HG02884 (cell line): Measurements from ENCODE around the gene CD300H.
"Not testable (repeated sequence)": the region's sequence is repeated elsewhere in the genome, so short reads cannot be mapped to it uniquely, and the experiment has no call there.

ENCODE experiments used
- ATAC-seq: cut with Tn5 transposase; IDR thresholded peaks from one replicate; pipeline ENCODE4 v1.9.1; 2021; ENCODE audit warnings: mild to moderate bottlenecking, moderate library complexity; ENCODE audit not compliant: unreplicated experiment

The CD300H gene

DNA sequence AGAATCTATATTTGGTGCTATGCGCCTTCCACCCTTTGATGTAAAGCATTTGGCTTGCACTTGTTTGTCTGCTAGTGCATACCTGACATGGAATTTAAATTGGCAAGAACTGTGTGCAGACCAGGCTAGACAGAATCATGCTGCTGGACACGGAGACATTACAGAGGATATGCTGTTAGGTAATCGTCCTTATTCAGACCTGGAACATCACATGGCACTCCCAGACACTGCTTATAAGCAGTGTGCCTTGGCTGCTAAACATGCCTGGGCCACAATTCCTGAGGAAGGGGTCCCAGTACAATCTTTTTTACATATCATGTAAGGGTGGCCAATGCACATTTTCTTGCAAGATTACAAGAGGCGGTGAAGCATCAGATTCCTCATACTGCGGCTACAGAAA lies 18.4 kb upstream of the CD300H start:
- ATAC-seq: no peak

DNA sequence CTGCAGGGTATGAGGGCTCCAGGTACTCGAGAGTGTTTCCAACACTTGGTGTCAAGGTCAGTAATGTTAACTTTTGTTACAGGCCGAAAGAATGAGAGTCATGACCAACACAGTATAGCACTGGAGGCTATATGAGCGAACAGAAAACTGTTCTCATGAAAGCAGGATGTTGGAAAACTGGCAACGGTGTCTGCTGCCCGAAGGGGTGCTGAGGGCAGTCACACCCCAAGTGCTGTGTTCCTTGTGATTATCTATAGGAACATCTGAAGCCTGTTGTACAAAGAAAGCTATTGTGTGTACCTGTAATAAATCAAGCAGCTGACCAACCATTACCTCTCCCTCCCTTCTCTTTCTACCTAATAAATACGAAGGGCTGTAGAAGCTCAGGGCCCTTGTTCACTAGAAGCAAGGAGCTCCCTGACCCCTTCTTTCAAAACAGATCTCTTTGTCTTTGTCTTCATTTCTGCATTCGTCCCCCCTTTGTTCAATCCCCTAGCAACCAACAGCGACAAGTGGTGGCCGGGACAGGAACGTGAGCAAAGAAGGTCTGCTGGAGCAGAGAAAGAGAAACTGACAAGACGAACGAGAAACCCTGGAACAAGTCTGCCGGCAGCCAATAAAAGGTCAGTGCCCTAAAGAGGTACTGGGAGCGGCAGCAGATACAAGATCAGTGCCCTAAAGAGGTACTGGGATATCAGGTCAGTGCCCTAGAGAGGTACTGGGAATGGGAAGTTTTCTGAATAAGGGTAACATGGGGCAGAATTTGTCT lies 17.2 kb upstream of the CD300H start:
- no peak for ATAC-seq

DNA sequence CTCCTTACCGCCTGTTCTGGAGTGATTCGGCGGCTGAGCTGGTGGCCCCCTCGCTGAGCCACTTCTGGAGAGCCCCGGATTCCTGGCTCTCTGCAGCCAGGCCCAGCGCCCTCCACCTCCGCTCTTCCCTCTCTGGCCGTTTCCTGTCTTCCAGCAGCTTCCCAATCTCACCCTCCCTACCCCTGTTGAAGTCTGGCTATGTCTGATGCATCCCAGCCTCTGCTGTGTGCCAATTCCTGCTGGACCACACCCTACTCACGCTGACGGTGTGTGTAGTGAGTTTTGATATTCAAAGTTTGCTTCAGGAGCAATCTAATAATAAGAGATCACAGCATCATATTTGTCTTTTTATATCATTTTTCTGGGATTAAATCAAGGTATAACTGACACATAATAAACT lies 15.3 kb upstream of the CD300H start:
- no peak for ATAC-seq

DNA sequence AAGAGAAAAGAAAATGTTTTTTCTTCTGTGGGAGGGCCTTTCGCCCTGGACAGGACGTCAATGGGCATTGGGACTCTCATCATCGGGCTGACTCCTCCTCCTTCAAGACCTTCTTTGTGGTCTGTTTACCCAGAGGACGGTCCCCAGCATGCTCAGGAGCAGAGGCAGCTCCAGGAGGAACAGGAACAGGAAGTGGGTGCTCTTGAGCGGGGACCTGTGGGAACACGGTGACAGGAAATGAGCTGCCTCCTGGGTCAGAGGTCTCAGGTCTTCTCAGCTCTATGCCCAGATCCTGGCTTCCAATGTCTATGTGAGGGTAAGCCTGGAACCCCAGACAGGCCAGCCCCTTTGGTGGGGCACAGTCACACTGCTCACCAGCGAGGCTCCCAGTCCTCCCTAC lies 12.6 kb upstream of the CD300H start:
- ATAC-seq: no peak

DNA sequence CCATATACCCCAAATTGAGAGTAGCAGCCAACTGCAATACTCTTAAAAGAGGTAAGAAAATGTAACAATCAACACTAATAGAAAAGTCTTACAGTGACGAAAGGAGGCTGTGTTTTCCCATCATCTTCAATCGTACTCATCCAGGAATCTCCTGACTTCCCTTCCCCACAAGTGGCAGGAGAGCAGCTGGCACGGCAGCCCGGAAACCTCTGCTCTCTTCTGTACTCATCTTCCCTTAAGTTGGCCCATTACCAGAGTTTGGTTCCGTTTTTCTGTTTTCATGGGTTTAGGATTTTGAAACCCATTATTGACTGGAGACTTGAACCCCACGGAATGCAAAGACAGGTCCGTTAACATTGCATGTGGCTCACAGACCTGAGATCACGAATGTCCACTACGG lies 11.7 kb upstream of the CD300H start:
- no peak for ATAC-seq

DNA sequence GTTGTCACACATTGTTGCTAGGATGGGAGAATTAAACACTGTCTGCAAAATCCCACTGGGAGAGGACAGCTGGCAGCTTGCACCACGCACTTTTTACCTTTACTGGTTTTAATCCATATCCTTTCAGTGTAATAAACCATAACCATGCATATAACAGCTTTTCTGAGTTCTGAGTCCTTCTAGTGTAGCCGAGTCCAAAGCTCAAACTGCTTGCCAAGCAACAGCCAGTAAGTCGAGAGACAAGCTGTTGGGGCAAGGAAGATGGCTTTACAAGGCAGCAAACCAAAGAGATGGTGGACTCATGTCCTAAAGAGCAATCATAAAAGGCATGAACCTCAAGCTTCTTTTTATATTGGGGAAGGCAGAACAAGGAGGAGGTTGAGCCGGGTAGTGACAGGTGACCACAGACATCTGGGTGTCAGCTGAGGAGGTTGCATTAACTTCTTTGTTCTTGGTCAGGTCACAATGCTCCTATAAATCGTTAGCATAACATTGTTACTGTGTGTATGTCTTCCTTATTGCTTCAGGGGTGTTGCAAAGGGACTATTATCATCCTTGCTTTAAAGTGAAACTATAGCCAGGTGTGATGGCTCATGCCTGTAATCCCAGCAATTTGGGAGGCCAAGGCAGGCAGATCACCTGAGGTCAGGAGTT lies 7.3 kb upstream of the CD300H start:
- ATAC-seq: no peak

DNA sequence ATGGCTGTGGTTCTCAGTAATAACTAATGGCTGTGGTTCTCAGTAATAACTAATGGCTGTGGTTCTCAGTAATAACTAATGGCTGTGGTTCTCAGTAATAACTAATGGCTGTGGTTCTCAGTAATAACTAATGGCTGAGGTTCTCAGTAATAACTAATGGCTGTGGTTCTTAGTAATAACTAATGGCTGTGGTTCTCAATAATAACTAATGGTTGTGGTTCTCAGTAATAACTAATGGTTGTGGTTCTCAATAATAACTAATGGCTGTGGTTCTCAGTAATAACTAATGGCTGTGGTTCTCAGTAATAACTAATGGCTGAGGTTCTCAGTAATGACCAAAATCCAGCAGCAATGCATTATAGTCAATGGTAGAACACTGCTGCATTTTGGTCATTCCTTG lies 6.3 kb upstream of the CD300H start:
- not testable (repeated sequence) for ATAC-seq

DNA sequence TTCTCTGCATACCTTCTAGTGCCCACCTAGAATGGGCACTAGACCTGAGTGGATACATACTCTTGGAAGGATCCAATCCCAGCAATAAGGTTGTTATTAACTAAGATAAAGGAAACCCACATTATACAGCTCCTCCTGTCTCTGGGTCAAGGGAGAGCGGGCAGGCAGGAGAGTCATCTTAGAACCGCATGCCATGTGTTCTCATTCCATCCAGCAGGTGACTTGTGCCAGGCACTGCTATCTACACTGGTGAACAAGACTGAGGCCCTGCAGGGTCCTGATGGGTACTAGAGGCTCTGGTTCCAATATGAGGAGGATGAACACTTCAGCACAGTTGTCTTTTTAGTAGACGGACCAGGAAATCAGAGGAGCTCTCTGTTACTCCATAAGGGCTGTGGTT lies 5.9 kb upstream of the CD300H start:
- no peak for ATAC-seq

DNA sequence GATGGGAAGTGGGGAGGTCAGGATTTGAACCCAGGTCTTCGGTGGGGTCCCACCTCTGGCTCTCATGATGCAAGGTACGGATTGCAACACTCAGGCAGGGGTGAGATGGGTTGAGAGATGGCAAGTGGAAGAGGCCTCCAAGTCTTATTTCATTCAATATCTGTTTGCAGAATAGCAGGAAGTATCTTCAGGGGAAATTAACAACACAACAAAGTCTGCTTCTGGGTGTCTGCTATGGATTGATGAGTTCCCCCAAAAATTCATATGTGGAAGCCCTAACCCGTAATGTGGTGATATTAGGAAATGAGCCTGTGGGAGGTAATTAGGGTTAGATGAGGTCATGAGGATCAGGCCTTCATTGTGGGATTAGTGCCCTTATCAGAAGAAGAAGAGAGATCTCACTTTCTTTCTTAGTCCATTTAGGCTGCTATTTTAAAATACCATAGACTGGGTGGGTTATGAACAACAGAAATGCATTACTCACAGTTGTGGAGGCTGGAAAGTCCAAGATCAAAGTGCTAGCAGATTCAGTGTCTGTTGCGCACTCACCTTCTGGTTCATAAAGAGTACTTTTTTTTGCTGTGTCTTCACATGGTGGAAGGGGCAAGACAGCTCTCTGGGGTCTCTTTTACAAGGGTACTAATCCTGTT lies 4.4 kb upstream of the CD300H start:
- no peak for ATAC-seq

DNA sequence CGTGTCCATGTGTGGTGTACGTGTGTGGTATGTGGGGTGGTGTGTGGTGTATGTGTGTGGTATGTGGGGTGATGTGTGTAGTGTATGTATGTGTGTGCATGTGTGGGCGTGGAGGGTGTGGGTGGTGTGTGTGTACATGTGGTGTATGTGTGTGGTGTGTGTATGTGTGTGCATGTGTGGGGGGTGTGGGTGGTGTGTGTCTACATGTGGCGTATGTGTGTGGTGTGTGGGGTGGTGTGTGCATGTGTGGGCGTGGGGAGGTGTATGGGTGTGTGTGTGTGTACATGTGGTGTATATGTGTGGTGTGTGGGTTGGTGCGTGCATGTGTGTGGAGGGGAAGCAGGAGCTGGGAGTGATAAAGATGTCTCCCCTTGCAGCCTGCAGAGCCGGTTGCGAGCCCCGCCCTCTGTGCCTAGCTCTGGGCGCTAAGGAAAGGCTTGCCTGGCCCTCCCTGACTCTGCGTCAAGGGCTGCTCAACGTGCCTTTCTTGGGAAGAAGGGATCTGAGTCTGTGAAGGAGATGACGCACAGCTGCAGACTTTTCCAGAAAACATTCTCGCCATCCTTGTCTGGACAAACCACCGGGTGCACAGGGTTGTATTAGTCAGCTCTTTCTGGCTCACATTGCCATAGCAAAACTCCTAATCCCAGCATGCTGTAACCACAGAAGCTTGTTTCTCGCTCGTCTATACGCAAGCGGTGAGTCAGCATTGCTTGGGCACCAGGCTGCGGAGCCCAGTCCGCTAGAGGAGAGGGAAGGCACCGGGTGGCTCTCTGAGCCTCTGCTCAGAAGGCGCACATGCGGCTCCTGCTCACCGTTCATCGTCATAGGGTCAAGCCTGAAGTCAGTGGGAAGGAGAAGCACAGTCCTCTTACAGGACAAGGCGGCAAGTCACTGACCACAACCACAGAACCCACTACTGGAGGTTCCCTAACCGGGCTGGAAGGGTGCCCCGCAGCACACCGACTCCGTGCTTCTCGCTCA lies 2.0 kb upstream of the CD300H start:
- no peak for ATAC-seq

DNA sequence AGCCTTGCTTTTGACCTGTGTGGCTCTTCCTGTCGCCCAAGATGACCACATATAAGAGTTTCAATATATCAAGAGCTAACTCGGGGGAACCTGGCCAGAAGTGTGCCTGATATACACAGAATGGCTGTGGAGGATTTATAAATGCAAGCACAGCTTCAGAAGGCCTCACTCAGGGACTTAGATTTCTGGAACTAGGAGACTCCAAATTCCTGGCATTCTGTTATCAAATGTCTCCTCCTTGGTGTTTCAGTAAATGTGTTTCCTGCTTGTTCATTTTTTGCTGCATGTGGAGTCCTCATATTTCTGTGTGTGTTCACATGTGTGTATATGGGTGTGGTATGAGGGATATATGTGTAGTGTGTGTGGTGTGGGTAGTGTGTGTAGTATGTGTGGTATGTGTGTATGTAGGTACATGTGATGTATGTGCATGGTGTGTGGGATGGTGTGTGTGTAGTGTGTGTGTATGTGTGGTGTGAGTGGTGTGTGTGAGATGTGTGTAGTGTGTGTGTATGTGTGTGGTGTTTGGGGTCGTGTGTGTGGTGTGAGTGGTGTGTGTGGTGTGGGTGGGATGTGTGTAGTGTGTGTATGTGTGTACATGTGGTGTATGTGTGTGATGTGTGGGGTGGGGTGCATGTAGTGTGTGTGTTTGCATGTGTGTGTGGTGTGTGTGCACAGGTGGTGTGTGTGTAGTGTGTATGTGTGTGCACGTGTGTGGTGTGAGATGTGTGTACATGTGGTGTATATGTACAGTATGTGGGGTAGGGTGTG lies 981 bp upstream of the CD300H start:
- ATAC-seq: no peak

DNA sequence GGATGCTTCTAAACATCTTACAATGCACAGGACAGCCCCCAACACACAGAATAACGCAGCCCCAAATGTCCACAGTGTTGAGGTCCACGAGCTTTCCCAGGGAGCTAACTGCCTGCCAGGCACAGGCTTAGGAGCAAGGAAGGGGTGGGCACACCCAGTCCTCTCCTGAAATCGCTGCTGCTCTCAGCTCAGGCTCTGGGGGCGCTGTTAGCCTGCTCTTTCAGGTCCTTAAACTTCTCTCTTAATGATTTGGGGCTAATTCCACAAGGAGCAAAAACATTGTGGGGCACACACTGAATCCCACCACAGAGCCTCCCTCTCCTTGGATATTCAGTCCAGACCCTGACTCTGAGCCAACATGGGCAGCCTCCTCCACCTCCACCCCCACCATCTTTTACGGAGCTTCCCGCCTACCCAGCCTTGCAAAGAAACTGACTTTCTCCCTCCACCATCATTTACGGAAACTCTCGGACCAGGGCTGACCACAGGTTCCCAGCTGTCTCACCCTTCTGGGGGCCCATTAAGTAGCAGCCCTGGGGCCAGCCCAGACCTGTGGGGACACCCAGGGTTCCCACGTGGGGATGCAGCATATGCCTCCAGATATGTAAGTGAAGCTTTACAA lies 1.1 kb downstream of the CD300H start:
- no peak for ATAC-seq

DNA sequence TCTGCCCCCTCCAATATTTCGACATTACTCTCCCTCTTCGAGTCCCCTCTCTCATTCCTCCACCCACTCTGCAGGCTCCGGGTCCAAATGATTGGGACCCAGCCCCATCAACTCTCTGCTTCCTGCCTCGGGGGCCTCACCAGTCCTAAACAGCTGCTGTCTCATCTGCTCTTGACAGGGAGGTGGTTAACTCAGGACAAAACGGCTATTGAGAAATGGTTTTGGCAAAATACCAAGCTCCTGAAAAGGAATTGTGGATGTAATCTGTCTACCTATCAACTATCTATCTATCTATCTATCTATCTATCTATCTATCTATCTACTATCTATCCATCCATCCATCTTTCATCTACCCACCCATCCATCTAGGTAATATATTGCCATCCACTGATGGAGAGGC lies 2.2 kb downstream of the CD300H start:
- ATAC-seq: no peak

DNA sequence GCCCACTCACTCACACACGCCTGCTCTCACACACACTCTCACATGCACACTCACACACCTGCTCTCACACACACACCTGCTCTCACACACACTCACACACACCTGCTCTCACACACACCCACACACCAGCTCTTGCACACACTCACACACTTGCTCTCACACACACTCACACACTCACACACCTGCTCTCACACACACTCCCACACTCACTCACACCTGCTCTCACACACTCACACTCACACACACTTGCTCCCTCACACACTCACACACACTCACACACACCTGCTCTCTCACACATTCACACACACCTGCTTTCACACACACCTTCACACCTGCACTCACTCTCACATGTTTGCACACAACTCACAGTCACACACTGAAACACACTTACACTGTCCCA lies 4.0 kb downstream of the CD300H start:
- no peak for ATAC-seq

DNA sequence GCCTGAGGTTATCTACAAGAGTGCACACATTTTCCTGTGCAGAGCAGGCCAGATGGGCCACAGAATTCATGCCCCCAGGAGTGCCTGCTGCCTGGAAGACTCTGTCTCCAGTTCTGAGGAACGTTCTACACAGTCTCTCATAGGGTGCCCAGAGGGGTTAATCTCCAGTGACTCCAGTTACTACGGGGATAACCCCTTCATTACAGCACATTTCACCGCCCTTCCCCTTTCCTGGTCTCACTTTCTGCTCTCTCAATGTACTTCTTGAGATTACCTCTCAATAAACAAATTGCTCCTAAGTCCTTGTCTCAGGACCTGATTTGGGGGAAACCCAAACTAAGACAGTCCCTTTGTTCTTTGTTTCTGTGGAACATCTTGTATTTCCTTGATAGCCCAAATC lies 5.7 kb downstream of the CD300H start:
- ATAC-seq: no peak

DNA sequence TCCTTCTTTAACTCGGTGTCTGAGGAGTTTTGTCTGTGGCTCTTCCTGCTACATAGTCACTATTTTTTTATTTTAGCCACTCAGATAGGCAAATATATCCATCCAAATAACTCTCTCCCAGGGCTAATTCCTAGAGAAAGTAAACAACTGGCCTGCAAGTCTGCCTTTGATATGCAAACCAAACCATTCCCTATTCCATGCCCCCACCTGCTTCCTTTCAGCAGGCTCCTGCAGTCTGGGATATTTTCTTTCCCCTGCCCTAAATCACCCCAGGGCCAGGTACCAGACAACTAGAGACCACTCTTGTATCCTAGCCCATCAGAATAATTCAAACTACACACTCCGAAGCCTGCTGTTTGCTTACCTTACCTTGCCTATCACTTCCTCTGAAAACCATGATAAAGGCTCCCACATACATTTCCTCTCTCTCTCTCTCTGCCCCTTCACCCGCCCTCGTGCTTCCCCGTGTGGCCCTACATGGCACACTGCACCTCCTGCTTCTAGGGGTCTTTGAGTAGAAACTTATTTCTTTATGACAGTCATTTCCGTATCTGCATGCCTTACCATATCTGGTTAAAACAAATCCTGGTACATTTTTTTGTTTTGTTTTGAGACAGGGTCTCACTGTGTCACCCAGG lies 8.3 kb downstream of the CD300H start:
- no peak for ATAC-seq

DNA sequence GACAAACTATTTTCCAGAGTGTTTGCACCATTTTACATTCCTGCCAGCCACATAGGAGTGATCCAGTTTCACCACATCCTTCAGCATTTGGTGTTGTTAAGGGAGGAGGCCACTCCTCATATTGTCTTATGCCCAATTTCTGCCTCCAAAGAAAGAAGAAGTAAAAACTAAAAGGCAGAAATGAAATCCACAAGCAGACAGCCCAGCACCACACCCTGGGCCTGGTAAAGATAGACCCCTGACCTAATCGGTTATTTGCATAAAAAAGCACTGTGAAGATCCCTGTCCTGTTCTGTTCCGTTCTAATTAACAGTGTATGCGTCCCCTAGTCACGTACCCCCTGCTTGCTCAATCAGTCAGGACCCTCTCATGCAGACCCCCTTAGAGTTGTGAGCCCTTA lies 8.9 kb downstream of the CD300H start:
- ATAC-seq: not testable (repeated sequence)

DNA sequence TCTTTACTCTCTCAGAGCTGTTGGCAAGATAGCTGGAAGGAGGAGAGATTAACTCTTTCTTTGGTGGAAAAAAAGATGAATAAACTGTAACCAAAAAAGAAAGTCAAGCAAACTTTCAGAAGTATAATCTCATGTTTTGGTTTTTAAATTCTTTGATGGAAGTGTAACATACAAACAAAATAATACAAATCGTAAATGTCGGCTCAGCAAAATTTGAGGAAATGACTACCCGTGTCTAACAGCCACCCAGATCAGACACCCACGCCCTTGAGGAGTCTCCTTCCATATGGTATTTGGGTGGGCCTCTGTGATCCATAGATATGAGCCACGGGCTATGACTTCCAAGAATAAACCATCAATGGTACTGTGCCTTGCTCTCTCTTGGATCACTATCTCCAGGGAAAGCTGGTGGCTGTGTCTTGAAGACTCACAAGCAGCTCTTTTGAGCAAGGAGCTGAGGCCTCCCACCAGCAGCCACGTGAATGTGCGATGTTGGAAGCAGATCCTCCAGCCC lies 11.8 kb downstream of the CD300H start:
- ATAC-seq: no peak

DNA sequence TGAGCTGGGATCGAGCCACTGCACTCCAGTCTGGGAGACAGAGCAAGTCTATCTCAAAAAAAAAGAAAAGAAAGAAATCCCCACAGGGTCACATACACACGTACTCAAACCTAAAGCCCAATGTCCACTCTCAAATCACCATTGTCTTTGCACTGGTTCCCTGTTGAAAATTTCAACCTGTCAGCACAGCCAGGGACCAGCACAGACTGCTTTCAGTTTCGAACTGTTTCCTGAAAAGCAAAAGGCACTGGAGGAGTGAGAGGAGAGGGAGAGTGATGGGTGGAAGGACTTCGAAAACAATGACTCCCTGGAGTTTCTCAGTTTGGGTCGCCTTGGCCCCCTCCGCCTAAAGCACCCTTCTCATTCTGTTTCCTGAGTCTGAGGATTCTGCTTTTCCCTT lies 12.4 kb downstream of the CD300H start:
- ATAC-seq: no peak
